ENCODE measurements around the gene SPPL3.
"Not testable (repeated sequence)": the region's sequence is repeated elsewhere in the genome, so short reads cannot be mapped to it uniquely, and the experiment has no call there.

SPPL3 gene

GRCh38 chr12:120920178-120920577 is 16.0 kb upstream of the SPPL3 start:
- no peak for DNase-seq (ENCODE audit: low spot score)

- DNase-seq (ENCODE audit: low spot score) = no peak
These were observed 13.6 kb upstream of the SPPL3 start for GRCh38 chr12:120917748-120918147.

- no peak for DNase-seq (ENCODE audit: low spot score)
These were observed 12.4 kb upstream of the SPPL3 start for GRCh38 chr12:120916561-120916960.

- DNase-seq (ENCODE audit: low spot score) = no peak
These were observed 10.6 kb upstream of the SPPL3 start for GRCh38 chr12:120914794-120915193.

- no peak for DNase-seq (ENCODE audit: low spot score)
These were observed 5.6 kb upstream of the SPPL3 start for GRCh38 chr12:120909633-120910298.

GRCh38 chr12:120905856-120906384 is 1.8 kb upstream of the SPPL3 start:
- DNase-seq (ENCODE audit: low spot score) = no peak

- peak; percentile 60 for DNase-seq (ENCODE audit: low spot score)
These were observed 554 bp downstream of the SPPL3 start for GRCh38 chr12:120903412-120904196.

GRCh38 chr12:120902846-120903411 is 1.2 kb downstream of the SPPL3 start:
- DNase-seq (ENCODE audit: low spot score) = no peak

- DNase-seq (ENCODE audit: low spot score) = no peak
These were observed 2.3 kb downstream of the SPPL3 start for GRCh38 chr12:120901818-120902217.

- DNase-seq (ENCODE audit: low spot score) = not testable (repeated sequence)
These were observed 3.1 kb downstream of the SPPL3 start for GRCh38 chr12:120901101-120901500.

GRCh38 chr12:120895532-120895931 is 8.6 kb downstream of the SPPL3 start:
- DNase-seq (ENCODE audit: low spot score) = no peak

GRCh38 chr12:120892265-120892664 is 11.9 kb downstream of the SPPL3 start:
- DNase-seq (ENCODE audit: low spot score) = no peak

- no peak for DNase-seq (ENCODE audit: low spot score)
These were observed 13.2 kb downstream of the SPPL3 start for GRCh38 chr12:120890963-120891362.

GRCh38 chr12:120887253-120888043 is 16.7 kb downstream of the SPPL3 start:
- DNase-seq (ENCODE audit: low spot score) = no peak

GRCh38 chr12:120886199-120887018 is 17.7 kb downstream of the SPPL3 start:
- no peak for DNase-seq (ENCODE audit: low spot score)

- no peak for DNase-seq (ENCODE audit: low spot score)
These were observed 18.6 kb downstream of the SPPL3 start for GRCh38 chr12:120885521-120885920.

- DNase-seq (ENCODE audit: low spot score) = no peak
These were observed 19.5 kb downstream of the SPPL3 start for GRCh38 chr12:120884644-120885043.

GRCh38 chr12:120882055-120882555 is 22.1 kb downstream of the SPPL3 start:
- DNase-seq (ENCODE audit: low spot score) = no peak

GRCh38 chr12:120879718-120880300 is 24.3 kb downstream of the SPPL3 start:
- no peak for DNase-seq (ENCODE audit: low spot score)

- no peak for DNase-seq (ENCODE audit: low spot score)
These were observed 25.1 kb downstream of the SPPL3 start for GRCh38 chr12:120879102-120879501.
